Sigmoid colon (tissue), 4 donors: ENCODE data around the gene SLC22A1.

Experiments used
- CTCF ChIP-seq, 4 experiments: fragments of 450-650 bp in 3 of 4; fragments of 200-600 bp in 1 of 4; IDR thresholded peaks; one replicate each; pipeline ENCODE4 v1.5.1; 2016 to 2019; ENCODE audit warnings: antibody characterized with exemption in 4 of 4, mild to moderate bottlenecking in 3 of 4, moderate library complexity in 2 of 4
- EP300 ChIP-seq, 4 donors: sonication (generic); formaldehyde crosslinking; IDR thresholded peaks; one replicate each; pipeline ENCODE4 v1.6.1; 2017; ENCODE audit warnings: antibody characterized with exemption in 4 of 4

- TF ChIP-seq CTCF (IDR thresholded peaks at IDR 0.05) (no peak), EP300 (IDR thresholded peaks at IDR 0.05) (no peak)
Observed at GRCh38 chr6:160106701-160107100, 14.9 kb upstream of the SLC22A1 start.
